DND-41 (cell line): Measurements from ENCODE around the gene CCDC60.

Experiments
- EZH2 ChIP-seq: IDR thresholded peaks from 3 replicates; pipeline ENCODE4 v1.6.1; 2012; ENCODE audit warnings: borderline replicate concordance, low read depth, mild to moderate bottlenecking, moderate library complexity, low read length, inconsistent platforms; ENCODE audit not compliant: severe bottlenecking
- TF ChIP-seq, protein P1 (sequence below): IDR thresholded peaks from 2 replicates; pipeline ENCODE4 v1.5.1; 2012; ENCODE audit warnings: borderline replicate concordance, low read length, moderate library complexity, mild to moderate bottlenecking; ENCODE audit not compliant: poor library complexity, severe bottlenecking; ENCODE audit errors: extremely low read depth

DNA sequence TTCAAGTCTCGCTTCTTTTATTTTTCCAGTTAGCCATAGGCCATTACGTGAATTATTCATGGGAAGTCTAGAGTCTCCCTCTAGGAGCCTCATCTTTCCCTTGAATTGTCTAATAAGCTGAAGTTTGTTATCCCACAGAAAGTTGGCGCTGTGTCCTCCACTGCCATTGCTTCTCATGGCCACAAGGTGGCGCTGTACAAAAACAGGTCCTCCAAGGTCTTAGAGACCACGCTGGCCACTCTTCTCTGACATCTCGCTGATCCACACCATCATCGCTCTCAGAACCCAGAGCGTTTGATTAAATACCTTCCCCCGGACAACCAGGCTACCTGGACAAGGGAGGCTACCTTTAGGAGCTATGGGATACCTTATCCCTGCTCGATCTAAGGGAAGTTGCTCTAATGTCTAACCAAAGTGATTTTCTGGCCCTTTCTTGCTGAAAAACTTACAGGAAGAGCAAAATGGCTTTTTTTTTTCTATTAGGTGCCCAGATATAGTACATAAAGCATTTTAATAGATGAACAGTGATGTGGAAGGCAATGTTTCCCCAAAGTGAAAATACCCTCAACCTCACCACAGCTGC lies 110.0 kb downstream of the CCDC60 start:
- TF ChIP-seq, protein P1, sequence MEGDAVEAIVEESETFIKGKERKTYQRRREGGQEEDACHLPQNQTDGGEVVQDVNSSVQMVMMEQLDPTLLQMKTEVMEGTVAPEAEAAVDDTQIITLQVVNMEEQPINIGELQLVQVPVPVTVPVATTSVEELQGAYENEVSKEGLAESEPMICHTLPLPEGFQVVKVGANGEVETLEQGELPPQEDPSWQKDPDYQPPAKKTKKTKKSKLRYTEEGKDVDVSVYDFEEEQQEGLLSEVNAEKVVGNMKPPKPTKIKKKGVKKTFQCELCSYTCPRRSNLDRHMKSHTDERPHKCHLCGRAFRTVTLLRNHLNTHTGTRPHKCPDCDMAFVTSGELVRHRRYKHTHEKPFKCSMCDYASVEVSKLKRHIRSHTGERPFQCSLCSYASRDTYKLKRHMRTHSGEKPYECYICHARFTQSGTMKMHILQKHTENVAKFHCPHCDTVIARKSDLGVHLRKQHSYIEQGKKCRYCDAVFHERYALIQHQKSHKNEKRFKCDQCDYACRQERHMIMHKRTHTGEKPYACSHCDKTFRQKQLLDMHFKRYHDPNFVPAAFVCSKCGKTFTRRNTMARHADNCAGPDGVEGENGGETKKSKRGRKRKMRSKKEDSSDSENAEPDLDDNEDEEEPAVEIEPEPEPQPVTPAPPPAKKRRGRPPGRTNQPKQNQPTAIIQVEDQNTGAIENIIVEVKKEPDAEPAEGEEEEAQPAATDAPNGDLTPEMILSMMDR, result peak; percentile 99
- no peak for TF ChIP-seq EZH2
